ENCODE data around the gene SPPL2C.

The SPPL2C gene

GRCh38 chr17:45820052-45820780 is 24.5 kb upstream of the SPPL2C start:
- no peak overlapping the region for H3K27ac ChIP-seq
- TF ChIP-seq ZFX (IDR thresholded peaks at IDR 0.05; ENCODE audit: borderline replicate concordance) (no peak), CTCF (IDR thresholded peaks at IDR 0.05) (no peak)

DNA sequence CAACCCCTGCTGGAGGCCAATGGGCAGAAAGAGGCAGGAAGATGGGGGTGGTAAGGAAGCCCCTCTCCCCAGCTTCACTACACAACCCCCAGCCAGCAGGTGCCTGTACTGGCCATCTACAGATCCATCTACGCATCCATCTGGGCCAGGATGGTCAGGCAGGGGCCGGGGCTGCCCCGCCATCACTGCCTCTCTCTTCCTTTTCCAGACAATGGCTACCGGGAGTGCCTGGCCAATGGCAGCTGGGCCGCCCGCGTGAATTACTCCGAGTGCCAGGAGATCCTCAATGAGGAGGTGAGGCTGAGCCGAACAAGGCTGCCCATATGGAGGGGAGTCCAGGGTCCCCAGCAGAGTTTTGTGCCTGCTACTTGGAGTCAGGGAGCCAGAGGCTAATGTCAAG is 23.5 kb upstream of the SPPL2C start:
- H3K27ac ChIP-seq, result no peak overlapping the region
- TF ChIP-seq CTCF (IDR thresholded peaks at IDR 0.05) (no peak), ZFX (IDR thresholded peaks at IDR 0.05; ENCODE audit: borderline replicate concordance) (no peak)

DNA sequence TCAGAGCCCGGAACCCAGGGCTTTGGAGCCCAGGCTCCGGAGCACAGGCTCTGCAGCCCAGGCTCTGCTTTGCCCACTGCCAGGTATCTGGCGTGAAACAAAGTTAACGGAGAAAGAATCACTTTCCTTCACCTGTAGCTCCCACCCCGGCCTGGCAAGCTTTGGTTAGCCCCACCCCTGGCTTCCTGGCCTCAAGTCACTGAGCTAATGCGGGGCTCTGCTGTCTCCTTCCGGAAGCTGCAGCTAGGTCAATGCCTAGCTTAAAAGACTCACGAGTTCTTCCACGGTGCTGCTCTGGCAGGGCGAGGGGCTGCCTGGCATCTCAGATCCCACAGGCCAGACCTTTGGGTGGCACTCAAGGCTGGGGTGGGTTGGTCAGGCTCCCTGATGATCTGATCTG is 21.1 kb upstream of the SPPL2C start:
- H3K27ac ChIP-seq, result no peak overlapping the region
- no peak for TF ChIP-seq CTCF (IDR thresholded peaks at IDR 0.05)
- no peak for TF ChIP-seq ZFX (IDR thresholded peaks at IDR 0.05; ENCODE audit: borderline replicate concordance)

- H3K27ac ChIP-seq, result no peak overlapping the region
- TF ChIP-seq CTCF (IDR thresholded peaks at IDR 0.05) (no peak), ZFX (IDR thresholded peaks at IDR 0.05; ENCODE audit: borderline replicate concordance) (no peak)
These were observed 20.2 kb upstream of the SPPL2C start for GRCh38 chr17:45824475-45824874.

- no peak overlapping the region for H3K27ac ChIP-seq
- TF ChIP-seq ZFX (IDR thresholded peaks at IDR 0.05; ENCODE audit: borderline replicate concordance) (no peak), CTCF (IDR thresholded peaks at IDR 0.05) (no peak)
These were observed 19.7 kb upstream of the SPPL2C start for GRCh38 chr17:45824901-45825492.

GRCh38 chr17:45825792-45826191 is 18.9 kb upstream of the SPPL2C start:
- H3K27ac ChIP-seq, result no peak overlapping the region
- TF ChIP-seq CTCF (IDR thresholded peaks at IDR 0.05) (no peak), ZFX (IDR thresholded peaks at IDR 0.05; ENCODE audit: borderline replicate concordance) (no peak)

- no peak overlapping the region for H3K27ac ChIP-seq
- TF ChIP-seq ZFX (IDR thresholded peaks at IDR 0.05; ENCODE audit: borderline replicate concordance) (no peak), CTCF (IDR thresholded peaks at IDR 0.05) (no peak)
These were observed 17.6 kb upstream of the SPPL2C start for GRCh38 chr17:45826919-45827588.

Measured in 22Rv1 (cell line).